ENCODE measurements around the gene PDE7B.
"Not testable (repeated sequence)": the region's sequence is repeated elsewhere in the genome, so short reads cannot be mapped to it uniquely, and the experiment has no call there.

Gene PDE7B

DNA sequence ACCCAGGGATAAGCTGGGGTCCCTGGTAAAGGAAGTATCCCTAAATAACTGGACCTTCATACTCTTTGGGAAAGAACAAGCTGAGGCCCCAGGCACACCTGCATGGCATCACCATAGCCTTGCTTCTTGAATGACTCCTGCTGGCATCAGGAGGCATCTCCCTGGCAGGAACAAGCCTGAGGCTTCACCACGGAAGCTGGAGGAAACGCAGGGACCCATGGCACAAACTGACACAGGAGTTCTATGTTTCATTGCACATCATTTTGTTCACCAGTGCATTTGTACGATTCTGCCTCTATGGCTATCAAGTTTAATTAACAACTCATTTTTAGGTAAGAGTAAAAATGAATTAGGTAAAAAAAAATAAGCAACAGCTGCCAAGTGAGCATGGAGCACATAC lies 619 bp upstream of the PDE7B start:
- peak; percentile 18 for DNase-seq

DNA sequence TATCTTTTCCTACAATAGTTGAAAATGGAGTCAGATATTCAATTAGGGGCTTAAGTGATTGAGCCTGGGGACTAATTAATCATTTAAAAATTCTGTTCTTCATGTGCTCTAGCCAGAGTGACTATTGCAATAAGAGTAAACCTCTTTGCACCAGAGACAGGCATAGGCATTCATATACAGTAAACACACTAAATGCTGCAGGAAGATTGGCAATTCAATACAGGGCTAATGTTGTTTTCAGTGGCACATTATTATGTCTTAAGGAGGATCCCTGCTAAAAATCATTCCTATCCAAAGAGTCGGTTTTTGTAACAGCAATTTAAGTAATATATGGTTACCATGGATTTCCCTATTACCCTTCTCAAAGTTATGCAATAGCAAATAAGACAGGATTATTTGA lies 1.2 kb downstream of the PDE7B start:
- no peak for DNase-seq

DNA sequence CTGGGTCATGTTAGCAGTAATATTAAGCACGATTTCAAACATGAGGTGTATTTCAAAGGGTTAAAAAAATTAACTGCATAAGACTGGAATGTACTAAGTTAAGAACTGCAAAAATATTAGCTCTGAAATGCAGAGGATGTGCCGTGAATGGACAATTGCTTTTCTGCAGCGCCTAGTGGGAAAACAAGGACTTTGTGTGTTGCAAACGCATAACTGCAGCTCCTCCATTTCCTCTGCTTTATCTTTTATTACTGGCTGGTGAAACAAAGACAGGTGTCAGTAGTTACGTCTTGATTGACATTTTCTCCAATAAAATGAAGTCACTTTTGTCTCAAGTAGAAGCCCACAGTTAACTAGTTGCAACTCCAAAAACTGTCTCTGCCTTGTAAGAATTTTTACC lies 1.7 kb downstream of the PDE7B start:
- DNase-seq, result no peak

DNA sequence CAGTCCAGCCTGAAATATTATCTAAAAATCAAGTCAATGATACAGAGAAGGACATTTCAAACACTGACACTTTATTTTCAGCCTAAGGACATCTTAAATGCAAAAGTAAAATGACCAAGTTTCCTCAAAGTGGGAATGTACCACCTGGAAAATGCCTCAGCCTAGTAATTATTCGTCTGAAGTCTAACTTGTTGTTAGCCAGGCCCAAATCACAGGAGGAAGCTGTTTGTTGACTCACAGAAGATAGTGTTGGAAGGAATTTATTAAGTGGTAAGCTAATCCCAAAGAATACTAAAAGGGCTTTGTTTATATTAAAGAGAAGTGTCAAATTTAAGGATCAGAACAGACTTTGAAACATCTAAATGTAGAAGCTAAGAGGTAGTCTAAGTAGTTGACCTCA lies 2.5 kb downstream of the PDE7B start:
- DNase-seq, result no peak

DNA sequence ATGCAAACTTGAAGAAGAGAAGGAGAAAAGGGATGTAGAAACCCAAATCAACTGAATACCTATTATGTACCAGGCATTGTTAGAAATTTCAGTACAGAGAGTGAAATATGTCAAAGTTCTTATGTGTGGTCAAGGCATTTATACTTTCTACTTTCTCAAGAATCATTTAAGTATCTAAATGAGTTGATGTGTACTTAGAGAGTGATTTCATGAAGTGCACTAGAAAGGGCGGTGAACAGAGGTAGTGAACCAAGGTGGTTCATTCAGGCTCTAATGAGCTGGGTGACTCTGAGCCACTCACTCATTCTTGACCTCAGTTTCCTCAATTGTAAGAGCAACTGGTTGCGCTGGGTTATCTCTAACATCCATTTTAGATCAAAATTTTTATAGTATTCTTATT lies 3.3 kb downstream of the PDE7B start:
- no peak for DNase-seq

DNA sequence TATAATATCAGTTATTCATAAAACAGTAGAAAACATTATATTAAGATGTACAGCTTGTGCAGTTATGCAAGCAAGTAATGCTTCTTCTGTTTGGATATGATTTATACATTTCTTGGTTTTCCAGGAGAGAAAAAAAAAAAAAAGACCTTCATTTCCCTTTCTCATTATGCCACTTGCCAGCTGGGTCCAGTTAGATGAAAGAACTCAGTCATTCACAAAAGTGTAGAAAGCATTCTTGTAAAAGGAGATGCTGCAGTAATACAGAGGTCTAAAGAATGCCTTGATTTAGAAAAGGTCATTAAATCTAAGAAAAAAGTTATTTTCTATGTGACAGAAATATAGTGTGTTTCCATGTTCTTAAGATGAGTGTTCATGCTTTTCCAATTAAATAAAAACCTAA lies 7.4 kb downstream of the PDE7B start:
- DNase-seq, result no peak

DNA sequence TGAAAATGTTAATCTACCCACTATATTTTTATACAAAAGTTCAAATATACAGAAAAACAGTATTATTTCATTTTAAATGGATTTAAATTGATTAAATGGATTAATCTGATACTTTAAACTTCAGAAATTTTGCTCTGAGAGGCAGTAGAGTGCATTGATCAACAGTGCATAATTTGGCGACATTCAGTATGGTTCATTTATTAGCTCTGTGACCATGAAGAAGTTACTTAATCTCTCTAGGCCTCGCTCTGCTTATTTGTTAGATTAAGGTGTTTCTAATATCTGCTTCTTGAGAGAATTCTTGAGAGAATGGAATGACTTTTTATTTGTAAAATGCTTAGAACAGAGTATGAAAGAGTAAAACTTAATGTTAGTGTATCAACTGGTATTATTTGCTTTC lies 8.9 kb downstream of the PDE7B start:
- DNase-seq, result no peak

DNA sequence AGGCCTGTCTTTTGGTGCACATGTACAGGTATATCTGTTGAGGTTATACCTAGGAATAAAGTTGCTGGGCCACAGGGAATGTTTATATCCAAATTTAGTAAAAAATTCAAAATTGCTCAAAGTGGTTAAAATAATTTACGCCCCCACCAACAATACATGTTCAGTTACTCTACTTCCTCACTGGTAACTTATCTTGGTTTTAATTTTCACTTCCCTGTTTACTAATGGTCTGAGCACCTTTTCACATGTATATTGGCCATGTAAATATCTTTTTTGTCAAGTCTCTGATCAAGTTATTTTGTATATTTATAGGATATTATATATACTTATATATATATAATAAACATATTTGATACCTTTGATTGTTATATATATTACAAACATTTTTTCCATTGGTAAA lies 9.7 kb downstream of the PDE7B start:
- DNase-seq, result no peak

DNA sequence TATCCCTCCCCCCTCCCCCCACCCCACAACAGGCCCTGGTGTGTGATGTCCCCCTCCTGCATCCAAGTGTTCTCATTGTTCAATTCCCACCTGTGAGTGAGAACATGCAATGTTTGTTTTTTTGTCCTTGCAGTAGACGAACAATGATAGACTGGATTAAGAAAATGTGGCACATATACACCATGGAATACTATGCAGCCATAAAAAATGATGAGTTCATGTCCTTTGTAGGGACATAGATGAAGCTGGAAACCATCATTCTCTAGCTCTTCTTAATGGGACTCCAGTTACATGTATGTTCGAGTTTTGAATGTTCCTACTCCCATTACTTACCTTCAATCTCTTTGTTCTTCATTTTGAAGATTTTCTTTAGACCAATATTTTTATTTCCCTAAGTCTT lies 13.4 kb downstream of the PDE7B start:
- not testable (repeated sequence) for DNase-seq

DNA sequence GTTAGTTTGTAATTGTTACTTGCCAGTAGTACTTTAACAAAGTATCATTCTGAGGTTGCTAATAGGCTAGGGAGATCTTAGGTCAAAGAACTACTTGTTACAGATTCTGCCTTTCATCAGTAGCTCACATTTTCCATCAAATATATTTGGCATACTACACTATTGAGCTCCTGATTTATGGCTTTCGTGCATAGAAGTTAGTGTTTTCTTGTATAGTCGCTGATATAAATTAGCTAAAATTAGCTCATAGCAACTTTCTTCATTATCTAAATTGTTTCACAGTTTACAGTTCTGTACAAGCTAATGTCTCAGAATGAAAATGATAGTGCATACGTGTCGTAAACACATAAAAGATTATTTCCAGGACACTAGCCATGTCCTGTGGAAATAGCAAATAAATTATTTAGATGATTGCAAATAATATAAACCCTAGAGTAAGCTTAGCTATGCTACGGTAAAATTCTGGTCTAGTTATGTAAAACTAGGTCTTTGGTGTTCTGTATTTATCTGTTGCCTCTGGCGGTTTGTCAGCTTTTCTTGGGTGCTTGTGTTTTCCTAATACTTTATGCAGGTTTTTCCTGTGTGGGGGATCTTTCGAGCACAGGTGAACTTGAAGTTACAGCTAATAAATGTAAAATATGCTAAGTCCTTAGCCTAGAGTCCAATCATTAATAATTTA lies 15.1 kb downstream of the PDE7B start:
- no peak for DNase-seq

DNA sequence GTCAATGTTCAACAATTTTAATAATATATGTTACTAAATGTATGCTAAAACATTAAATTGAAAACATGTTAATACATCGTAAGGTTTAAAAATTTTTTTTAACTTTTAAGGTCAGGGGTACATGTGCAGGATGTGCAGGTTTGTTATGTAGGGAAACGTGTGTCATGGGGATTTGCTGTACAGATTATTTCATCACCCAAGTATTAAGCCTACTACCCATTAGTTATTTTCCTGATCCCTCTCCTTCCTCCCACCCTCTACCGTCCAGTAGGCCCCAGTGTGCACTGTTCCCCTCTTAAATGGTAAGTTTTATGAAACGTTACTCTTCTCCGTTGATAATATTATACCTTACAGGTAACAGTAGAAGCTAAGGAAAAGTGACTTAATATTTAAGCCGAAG lies 15.8 kb downstream of the PDE7B start:
- no peak for DNase-seq

DNA sequence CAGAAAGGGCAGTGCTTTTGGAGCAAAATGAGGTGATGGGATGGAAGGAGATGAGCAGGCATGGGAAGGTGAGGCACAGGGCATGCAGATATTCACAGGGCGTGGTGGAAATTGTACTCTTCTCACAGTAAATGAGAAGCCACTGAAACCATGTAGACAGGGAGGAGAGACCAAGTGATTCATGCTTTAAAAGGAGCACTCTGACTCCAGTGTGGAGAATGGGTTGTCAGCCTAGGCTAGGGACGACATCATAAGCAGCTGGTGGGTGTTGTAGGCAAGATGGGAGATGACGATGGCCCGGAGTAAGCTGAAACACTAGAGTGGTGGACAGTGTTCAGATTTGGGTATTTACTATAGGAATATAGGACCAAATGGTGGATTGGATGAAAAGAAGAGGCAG lies 18.4 kb downstream of the PDE7B start:
- DNase-seq, result no peak

DNA sequence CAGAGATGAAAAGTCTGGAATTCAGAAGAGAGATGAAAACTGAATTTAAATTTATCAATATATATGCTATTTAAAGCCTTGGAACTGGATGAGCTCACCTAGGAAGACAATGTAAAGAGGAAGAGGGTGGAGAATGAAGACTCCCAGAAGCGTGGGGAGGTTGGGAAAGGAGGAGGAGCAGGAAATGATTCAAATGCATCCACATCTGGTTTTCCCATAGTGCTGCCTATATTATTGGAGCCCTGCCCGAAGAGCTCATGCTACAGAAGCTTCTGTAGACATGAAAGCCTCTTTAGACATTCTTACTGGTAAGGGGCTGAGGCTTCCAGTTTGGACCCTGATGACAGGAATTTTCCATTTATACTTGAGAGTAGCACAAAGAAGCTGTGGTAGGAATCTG lies 19.2 kb downstream of the PDE7B start:
- DNase-seq, result peak; percentile 70

DNA sequence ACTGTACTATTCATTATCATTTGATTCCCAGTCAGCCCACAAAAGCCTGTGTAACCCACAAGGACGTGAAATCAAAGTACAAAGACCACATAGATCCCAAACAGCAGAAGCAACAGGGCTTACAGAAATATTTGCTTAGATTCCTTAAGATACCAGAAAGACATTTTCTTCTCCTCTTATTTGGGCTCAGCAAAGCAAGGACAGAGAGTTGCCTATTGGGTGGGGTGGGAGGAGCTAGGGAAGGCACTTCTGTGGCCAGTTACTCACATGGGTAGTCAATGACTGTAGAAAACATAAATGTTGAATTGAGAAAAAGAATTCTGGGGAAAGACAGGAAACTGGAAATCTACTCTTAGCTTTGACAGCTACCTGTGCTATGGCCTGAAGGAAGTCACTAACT lies 19.8 kb downstream of the PDE7B start:
- DNase-seq, result no peak

DNA sequence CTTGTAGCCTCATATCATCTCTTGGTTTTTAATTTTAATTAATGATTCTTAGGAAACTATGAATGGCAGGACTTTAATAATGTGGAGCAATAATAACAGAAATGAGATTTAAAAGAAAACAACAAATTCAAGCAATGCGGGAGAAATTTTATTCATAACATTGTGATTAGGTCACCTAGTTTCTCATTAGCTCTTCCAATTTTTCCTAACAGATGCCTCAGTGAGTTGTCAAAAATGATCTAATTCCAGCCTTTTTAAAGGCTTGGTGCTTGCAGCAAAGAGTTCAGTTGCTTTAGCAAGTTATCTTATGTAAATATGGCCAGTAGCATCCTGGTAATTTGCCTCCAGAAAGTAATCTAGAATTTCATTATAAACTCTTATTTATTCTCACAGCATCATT lies 20.4 kb downstream of the PDE7B start:
- no peak for DNase-seq

DNA sequence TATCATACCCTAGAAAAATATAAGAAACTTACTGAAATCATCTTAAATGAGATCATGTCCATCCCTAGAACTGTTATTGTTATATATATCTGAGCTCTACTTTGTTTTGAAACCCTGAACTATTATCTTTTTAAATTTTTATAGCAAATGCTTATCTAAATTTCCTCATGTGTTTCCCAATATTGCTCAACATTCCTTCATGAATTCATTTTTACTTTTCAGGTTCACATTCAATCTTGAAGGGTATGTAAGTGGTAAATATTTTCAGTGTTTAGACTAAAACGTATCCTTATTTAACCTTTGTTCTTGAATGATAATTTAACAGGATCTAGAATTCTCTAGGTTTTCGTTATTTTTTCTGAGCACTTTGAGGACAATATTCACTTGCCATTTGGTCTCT lies 23.9 kb downstream of the PDE7B start:
- DNase-seq, result no peak

DNA sequence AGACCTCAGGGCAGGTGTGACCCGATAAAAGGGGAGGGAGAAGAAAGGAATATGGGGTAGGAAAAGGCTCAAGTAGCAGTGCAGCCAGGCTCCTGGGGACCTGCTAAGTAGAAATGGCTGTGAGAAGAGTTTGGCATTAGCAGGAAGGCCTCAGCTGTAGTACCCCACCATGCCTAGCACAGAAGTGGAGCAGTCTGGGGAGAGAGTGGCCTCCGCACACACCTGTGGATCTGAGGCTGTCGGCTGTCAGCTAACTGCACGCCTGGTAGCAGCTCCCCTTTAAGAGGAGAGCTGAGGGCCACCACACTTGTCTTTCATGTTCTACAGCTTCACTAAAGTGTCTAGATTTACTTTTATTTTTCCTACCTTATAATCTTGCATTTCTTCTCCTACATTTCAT lies 24.6 kb downstream of the PDE7B start:
- no peak for DNase-seq

DNA sequence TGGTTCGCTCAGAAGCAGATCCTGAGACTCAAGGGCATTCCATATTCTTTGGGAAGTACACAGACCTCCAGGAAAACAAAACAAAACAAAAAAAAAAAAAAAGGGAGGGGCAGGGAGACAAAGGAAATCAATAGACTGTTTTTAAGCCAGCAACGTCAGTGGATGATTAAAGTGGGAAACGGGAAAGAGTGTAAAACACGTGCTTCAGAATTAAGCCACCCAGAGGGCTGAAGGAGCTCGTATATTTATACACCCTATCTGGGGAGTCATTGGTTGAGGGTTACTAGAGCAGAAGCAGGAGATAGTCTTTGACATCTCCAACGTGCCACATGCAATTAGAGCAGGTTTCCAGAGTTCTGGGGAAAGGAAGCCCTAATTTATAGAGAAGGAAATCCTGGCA lies 26.2 kb downstream of the PDE7B start:
- DNase-seq, result no peak

DNA sequence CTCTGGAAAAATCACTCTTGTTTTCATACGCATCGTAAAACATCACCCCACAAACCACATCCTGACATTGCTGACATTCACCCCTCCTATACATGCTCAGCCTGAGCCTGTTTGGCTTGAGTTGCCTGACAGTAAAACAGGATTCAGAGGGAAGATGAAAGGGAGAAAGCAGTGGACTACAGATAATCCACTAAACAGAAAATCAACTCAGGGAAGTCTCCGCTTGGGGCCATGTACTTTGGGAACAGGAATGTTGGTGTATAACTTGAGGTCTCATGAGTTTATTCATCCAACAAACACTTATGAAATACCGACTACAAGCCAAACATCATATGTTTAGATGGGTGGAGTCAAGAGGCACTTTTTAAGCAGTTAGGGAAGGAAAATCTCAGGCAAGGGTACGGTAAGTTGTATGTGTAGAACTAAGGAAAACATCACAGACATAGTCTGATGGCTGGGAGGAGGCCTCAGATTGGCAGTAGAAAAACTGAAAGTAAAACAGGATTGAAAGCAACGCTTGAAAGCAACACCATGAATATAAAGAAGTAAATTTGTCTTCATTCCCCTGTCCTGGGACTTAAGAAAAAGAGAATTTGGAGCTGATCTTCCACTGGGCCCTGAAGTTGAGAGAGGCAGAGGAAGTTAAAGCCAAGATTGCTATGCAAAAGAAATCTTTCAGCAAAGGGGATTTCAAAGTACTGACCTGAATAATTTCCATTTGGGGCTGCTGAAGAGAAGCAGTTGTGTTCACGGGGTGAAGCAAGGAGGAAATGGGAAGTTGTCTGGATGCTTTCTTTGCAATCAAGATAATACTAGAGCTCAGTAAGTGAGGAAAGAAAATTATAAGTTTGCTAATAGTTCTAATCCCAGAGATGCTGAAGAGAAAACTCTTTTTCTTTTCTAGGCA lies 28.8 kb downstream of the PDE7B start:
- DNase-seq, result peak; percentile 31

DNA sequence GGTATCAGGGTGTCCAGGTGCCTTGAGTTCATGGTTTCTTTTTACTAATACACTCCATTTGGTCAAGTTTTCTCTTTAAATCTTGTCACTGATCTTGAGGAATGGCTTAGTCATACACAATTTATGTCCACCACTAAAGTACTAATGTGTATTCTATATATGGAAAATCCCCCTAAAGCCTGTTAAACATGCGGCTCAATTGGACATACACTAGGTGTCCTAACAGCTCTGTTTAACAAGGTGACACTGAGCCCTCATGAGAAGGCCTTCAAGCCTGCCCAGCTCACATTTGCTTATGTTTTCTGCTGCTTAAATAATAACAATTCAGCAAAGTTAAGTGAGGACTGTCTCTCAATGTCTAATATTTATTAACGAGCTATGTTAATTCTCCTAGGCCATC lies 31.5 kb downstream of the PDE7B start:
- DNase-seq, result no peak

DNA sequence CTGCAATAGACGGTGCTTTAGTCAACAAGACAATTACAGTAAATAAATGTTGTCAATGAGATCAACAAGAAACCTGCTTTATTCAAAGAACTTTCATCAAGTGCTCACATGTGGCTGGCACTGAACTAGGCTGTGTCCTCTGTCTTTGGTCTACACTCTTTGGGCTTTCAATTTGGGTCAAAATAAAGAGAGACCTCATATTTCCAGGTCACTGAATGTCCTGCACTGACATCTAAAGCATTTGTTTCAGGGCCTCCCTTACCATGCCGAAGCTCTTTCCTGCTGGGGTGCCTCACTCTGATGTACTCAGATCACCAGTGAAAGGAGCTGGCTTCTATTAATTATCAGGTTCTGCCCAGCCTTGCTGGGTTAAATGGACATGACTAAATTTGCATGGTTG lies 32.0 kb downstream of the PDE7B start:
- DNase-seq, result no peak

DNA sequence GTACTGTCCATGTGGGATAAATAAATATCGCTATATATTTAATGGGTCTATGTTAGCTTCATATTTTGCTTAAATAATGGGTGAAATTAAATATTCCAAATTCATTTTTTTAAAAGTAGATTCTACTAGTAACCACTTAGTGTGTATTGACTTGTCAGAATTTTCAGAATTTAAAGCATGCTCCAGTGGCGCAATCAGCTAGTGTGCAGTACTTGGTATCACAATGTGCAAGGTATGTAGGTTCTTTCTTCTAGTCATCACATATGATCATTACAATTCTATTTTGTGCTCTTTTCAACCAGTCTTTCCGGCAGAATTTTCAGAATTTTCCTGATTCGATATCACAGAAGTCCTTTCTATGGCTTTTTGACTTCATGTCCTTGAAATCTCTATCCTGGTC lies 32.6 kb downstream of the PDE7B start:
- no peak for DNase-seq

DNA sequence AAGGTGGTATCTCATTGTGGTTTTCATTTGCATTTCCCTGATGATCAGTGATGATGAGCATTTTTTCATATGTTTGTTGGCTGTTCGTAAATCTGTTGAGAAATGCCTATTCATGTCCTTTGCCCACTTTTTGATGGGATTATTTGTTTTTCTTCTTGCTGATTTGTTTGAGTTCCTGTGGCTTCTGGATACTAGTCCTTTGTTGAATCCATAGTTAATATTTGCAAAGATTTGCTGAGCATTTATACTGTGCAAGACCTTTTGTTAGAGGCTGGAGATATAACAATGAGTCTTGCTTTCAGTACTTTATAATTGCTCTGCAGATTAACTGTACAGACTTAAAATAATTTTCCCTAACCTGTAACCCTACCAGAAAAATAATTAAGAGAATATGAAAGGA lies 35.6 kb downstream of the PDE7B start:
- no peak for DNase-seq

DNA sequence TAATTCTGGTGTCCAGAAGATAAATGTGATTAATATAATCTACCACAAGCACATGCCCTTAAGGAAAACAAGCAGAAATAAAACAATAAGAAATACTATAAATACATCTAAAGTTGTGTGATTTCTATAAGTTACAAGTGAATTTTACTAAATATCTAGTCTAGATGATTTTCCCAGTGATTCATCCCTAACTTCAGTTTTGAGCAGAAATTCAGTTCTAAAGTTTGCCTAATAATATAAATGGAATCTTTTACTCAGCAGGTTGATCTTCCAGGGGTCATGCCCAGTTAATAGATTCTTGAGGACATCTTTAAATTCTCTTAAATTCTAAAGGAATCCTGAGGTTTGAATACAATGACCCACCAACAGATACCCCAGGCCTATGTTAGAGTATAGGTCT lies 37.3 kb downstream of the PDE7B start:
- no peak for DNase-seq

DNA sequence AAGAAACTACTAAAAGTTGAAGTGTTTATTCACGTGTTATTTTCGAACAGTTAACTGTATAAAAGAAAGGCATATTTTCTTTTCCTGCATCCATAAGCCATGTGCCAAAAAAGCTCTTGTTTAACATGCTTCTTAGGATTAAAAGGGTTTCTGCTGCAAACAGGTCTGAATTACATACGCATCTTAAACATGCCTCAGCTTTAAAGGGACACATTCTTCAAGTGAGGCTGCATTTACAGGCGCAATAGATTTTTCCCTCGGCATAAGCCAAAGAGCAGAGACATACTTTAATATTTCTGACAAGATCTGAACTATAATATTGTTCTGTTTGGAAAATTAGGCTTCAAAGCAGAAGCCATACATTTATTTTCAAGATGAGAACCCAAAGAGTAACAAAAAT lies 39.4 kb downstream of the PDE7B start:
- DNase-seq, result no peak

Data from right hindlimb (tissue), 1 donor.